ENCODE results near the gene TFDP1.

TFDP1 gene

DNA sequence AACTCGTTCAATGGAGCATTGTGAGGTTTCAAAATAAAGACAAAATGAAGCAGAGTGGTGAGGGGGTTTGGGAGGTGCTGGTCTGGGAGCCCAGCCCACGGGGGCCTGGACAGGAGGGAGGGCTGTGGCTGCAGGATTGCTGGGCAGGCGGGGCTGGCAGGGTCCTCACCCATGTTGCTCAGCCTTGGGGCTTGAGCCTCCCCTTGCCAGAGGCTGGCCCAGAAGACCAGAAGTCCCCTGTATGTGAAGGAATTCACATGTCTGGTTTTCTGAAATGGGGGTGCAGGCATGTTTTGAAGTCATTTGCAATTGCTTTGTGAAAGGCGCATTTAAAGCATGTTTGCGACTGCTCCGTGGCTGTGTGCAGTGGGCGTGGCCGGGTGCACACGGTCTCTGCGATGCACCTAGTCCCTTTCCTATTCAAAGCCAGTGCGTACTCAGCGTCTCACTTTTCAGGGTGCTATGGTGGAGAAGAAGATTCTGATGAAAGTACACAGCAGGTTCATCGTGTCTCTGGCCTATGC is 84.7 kb downstream of the TFDP1 start:
- no peak for DNase-seq (ENCODE audit: low read depth)
- H3K4me3 ChIP-seq (ENCODE audit: low read depth, low read length): no peak overlapping the region
- TF ChIP-seq CTCF (IDR thresholded peaks at IDR 0.05; ENCODE audit: control insufficient read depth, extremely low read depth, insufficient read depth): no peak

- H3K4me3 ChIP-seq (ENCODE audit: low read depth, low read length): no peak overlapping the region
- no peak for TF ChIP-seq CTCF (IDR thresholded peaks at IDR 0.05; ENCODE audit: control insufficient read depth, extremely low read depth, insufficient read depth)
- DNase-seq (ENCODE audit: low read depth): no peak
These were observed 85.3 kb downstream of the TFDP1 start for GRCh38 chr13:113669755-113670341.

GRCh38 chr13:113670541-113670940 is 86.0 kb downstream of the TFDP1 start:
- no peak for DNase-seq (ENCODE audit: low read depth)
- H3K4me3 ChIP-seq (ENCODE audit: low read depth, low read length): no peak overlapping the region
- TF ChIP-seq CTCF (IDR thresholded peaks at IDR 0.05; ENCODE audit: control insufficient read depth, extremely low read depth, insufficient read depth): no peak

GRCh38 chr13:113671066-113672001 is 86.8 kb downstream of the TFDP1 start:
- DNase-seq (ENCODE audit: low read depth): no peak
- H3K4me3 ChIP-seq (ENCODE audit: low read depth, low read length): no peak overlapping the region
- TF ChIP-seq CTCF (IDR thresholded peaks at IDR 0.05; ENCODE audit: control insufficient read depth, extremely low read depth, insufficient read depth): no peak

DNA sequence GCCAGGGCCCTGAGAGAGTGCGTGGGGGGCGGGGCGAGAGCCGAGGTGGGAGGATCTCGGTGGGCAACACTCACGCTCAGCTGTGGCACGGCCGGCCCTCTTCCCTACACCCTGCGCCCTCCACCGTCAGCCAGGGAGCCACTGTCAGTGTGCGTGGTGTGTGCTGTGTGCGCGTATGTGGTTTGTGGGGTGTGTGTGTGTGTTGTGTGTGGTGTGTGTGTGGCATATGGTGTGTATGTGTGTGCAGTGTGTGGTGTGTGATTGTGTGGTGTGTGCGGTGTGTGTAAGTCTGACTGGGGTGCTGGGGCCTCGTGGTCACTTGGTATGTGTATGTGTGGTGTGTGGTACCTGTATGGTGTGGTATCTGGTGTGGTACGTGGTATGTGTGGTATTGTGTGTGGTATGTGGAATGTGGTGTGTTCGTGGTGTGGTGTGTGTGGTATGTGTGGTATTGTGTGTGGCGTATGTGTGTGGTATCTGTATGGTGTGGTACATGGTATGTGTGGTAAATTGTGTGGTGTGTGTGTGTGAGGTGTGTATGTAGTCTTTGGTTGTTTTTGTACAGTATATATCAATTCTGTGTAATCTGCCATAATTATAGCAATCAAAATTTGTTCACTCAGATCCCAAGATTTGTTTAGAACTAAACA is 87.6 kb downstream of the TFDP1 start:
- DNase-seq (ENCODE audit: low read depth): no peak
- TF ChIP-seq CTCF (IDR thresholded peaks at IDR 0.05; ENCODE audit: control insufficient read depth, extremely low read depth, insufficient read depth): no peak
- no peak overlapping the region for H3K4me3 ChIP-seq (ENCODE audit: low read depth, low read length)

All from LNCaP clone FGC (cell line).